HG03469 (cell line): ENCODE data around the gene ABCA13.

Experiments
- ATAC-seq: cut with Tn5 transposase; IDR thresholded peaks from one replicate; pipeline ENCODE4 v1.9.1; 2021; ENCODE audit warnings: mild to moderate bottlenecking, moderate library complexity, moderate number of reproducible peaks; ENCODE audit not compliant: unreplicated experiment

Gene ABCA13

GRCh38 chr7:48426331-48426965 is 255.2 kb downstream of the ABCA13 start:
- no peak for ATAC-seq

GRCh38 chr7:48426966-48427555 is 255.8 kb downstream of the ABCA13 start:
- no peak for ATAC-seq

GRCh38 chr7:48427671-48428070 is 256.4 kb downstream of the ABCA13 start:
- ATAC-seq = no peak

GRCh38 chr7:48428091-48428684 is 256.9 kb downstream of the ABCA13 start:
- no peak for ATAC-seq

- ATAC-seq = no peak
Measured at GRCh38 chr7:48429117-48429516, 257.9 kb downstream of the ABCA13 start.

- ATAC-seq = no peak
Measured at GRCh38 chr7:48438206-48438605, 266.9 kb downstream of the ABCA13 start.

- ATAC-seq = no peak
Measured at GRCh38 chr7:48441848-48442492, 270.7 kb downstream of the ABCA13 start.

- ATAC-seq = no peak
Measured at GRCh38 chr7:48443051-48443450, 271.8 kb downstream of the ABCA13 start.

GRCh38 chr7:48446721-48447120 is 275.5 kb downstream of the ABCA13 start:
- ATAC-seq = no peak

- no peak for ATAC-seq
Measured at GRCh38 chr7:48452218-48452617, 281.0 kb downstream of the ABCA13 start.

- ATAC-seq = no peak
Measured at GRCh38 chr7:48454750-48455192, 283.5 kb downstream of the ABCA13 start.

- ATAC-seq = no peak
Measured at GRCh38 chr7:48455363-48455762, 284.1 kb downstream of the ABCA13 start.

- no peak for ATAC-seq
Measured at GRCh38 chr7:48458701-48459524, 287.7 kb downstream of the ABCA13 start.

GRCh38 chr7:48466713-48467112 is 295.5 kb downstream of the ABCA13 start:
- ATAC-seq = no peak

- no peak for ATAC-seq
Measured at GRCh38 chr7:48471196-48471595, 299.9 kb downstream of the ABCA13 start.

GRCh38 chr7:48472640-48473039 is 301.4 kb downstream of the ABCA13 start:
- ATAC-seq = no peak

- ATAC-seq = no peak
Measured at GRCh38 chr7:48473205-48473865, 302.1 kb downstream of the ABCA13 start.

- ATAC-seq = no peak
Measured at GRCh38 chr7:48481235-48481634, 310.0 kb downstream of the ABCA13 start.

GRCh38 chr7:48497521-48497920 is 326.3 kb downstream of the ABCA13 start:
- no peak for ATAC-seq

GRCh38 chr7:48502021-48502420 is 330.8 kb downstream of the ABCA13 start:
- ATAC-seq = no peak
